AG10803 (cell line): ENCODE results near the gene MTA3.

Experiments used
- DNase-seq: peaks from one replicate; pipeline ENCODE4 v3.0.0; 2010; ENCODE audit warnings: low read depth
- H3K4me3 ChIP-seq: 2 replicates; pipeline ENCODE4 v1.5.1; 2011; ENCODE audit warnings: mild to moderate bottlenecking, low read length, control low read depth
- CTCF ChIP-seq: conservative IDR thresholded peaks from 2 replicates; pipeline ENCODE4 v1.5.1; 2011; ENCODE audit warnings: mild to moderate bottlenecking, low read length, control low read depth, inconsistent platforms

MTA3 gene

DNA sequence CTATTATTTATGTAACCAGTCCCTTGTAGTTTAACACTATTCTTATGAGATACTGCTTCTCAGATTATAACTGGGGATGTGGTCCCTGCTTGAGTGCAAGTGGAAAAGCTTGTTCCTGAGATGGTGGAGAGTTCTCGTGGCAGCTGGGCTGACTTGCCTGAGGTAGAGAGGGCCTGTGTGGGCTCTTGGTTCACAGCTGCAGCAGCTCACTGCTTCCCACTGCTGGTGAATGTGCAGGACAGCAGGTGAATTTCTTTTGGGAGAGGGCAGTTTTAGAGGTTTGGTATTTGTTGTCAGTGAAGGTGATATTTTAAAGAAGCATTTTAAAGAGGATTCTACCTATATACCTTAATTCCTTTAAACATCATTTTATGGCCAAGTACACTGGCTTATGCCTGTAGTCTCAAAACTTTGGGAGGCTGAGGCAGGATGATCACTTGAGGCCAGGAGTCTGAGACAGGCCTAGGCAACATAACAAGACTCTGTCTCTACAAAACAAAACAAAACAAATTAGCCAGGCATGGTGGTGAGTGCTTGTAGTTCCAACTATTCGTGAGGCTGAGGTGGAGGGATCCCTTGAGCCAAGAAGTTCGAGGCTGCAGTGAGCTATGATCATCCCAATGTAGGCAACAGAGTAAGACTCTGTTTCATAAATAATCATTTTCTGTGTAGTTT lies 94.8 kb downstream of the MTA3 start:
- no peak overlapping the region for H3K4me3 ChIP-seq
- peak; percentile 71 for DNase-seq
- TF ChIP-seq CTCF = peak; percentile 100

- no peak for TF ChIP-seq CTCF
- no peak for DNase-seq
- H3K4me3 ChIP-seq = no peak overlapping the region
Observed at GRCh38 chr2:42663828-42664227, 95.4 kb downstream of the MTA3 start.

DNA sequence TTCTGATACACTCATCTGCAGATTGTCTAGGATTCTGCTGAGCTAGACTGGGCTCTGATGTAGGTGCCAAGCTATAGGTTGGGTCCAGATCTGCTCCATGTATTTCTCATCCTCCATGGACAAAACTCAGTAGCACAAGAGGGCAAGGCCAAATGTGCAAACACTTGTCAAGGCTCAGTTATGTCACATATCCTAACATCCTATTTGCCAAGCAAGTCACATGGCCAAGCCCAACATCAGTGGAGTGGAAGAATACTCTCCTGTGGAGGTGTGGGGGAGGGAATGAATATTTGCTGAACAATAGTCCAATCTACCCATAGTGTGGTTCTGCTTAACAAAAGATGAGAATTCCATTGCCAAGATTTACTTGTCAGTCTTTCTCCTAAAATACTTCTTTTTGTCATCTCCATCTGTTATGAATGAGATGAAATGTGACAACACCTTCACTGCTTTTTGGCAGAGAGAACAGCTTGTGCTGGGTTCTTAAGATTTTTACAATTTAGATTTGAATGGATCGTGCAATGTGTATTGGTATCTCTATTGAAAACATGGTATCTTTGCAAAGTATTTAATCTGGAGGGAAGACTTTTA lies 105.7 kb downstream of the MTA3 start:
- no peak for DNase-seq
- H3K4me3 ChIP-seq = no peak overlapping the region
- TF ChIP-seq CTCF = no peak

- H3K4me3 ChIP-seq = no peak overlapping the region
- no peak for DNase-seq
- no peak for TF ChIP-seq CTCF
Observed at GRCh38 chr2:42675815-42676214, 107.4 kb downstream of the MTA3 start.

DNA sequence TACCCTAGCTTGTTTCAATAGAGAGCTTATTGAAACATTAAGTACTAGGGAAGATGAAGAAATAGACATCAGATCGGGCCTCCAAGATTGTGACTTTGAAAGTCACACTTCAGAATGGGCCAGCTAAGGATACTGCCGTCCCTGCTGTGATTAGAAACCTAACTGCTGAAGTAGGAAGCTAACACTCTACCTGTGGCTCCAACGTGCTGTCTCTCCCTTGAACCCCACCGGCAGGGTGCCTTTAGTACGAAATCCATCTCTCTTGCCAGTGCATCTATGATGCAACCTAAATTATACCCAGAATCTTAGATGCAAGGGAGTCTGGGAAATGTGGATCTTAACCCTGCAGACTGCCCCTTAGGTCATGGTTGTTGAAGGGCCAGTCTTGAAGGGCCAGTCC lies 116.9 kb downstream of the MTA3 start:
- no peak for TF ChIP-seq CTCF
- no peak for DNase-seq

DNA sequence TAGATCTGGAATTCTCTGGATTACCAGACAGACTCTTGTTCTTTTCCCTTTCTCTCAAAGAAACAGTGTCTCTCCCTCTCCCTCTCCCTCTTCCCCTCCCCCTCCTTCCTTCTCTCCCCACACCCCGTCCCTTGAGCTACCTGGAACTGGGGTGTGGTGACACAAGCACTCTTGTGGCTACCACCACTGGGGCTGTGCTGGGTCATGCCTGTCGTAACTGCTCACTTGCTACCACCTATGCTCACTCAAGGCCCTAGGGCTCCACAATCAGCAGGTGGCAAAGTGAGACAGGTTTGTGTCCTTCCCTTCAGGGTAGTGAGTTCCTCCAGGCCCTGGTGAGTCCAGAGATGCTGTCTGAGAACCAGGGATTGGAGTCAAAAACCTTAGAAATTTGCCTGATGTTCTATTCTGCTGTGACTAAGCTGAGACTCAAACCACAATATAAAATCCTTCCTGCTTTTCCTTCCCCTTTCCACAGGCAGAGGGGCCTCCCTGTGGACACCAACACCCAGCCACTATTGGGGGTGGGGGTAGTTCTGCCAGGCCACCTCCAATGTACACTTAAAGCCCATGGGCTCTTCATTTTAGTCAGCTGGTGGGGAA lies 124.7 kb downstream of the MTA3 start:
- H3K4me3 ChIP-seq = no peak overlapping the region
- TF ChIP-seq CTCF = no peak
- DNase-seq = no peak

More for the DNA sequence above, 116.9 kb downstream of the MTA3 start:
- H3K4me3 ChIP-seq = no peak overlapping the region
